GM21619 (cell line): ENCODE data around the gene PDE6H.

Source experiments
- ATAC-seq: cut with Tn5 transposase; IDR thresholded peaks from one replicate; pipeline ENCODE4 v1.9.1; 2021; ENCODE audit not compliant: unreplicated experiment

Gene PDE6H

GRCh38 chr12:14950982-14951746, 21.7 kb upstream of the PDE6H start:
- ATAC-seq = no peak

DNA sequence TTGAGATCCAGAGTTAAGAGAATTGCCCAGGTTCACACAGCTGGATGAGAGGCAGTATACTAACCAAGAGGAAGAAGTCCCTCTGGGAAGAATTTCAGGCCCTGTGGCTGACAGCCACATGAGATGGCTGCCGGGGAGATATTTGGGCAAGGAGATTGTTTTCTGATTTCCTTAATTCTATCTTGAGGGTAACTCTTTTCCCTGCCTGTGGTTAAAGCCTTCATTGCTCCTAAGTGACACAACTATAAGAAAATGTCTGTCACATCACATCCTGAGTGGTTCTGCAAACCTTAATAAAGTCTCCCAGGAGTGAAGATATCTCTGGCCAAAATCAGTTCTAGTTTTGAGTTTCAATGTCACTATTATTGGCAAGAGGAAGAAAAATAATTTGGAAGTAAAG, 21.0 kb upstream of the PDE6H start:
- ATAC-seq = no peak

GRCh38 chr12:14952299-14952921, 20.4 kb upstream of the PDE6H start:
- ATAC-seq = peak; percentile 59

GRCh38 chr12:14953752-14954151, 19.1 kb upstream of the PDE6H start:
- no peak for ATAC-seq

GRCh38 chr12:14954269-14954668, 18.6 kb upstream of the PDE6H start:
- no peak for ATAC-seq

- peak; percentile 29 for ATAC-seq
Observed at GRCh38 chr12:14956024-14956891, 16.6 kb upstream of the PDE6H start.

- no peak for ATAC-seq
Observed at GRCh38 chr12:14956905-14957304, 15.9 kb upstream of the PDE6H start.

DNA sequence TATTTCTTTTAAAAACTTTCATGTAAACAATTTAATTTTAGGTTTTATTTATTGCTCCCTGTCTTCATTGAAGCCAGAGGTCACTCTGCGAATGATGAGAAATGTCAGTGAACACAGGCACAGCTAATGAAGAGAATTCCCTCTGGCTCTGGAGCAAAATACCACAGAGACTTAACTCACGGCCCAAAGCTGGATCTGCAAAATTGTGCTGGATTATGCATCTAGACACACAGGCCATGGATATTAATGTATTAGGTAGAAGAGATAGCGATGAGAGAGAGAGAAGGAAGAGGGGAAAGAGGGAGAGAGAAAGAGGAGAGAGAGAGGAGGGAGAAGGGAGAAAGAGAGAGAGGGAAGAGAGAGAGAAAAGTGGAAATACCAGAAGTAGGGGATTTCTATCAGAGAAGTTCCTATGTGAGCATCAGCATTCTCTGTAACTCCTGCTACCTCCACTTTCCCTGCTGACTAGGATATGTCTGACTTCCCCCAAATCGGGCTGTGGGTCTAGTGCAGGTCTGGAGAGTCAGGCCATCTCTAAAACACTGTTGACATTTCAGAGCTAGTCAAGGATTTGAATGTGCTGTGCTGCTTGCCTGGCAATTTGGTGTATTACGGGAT, 15.2 kb upstream of the PDE6H start:
- no peak for ATAC-seq

GRCh38 chr12:14958361-14959125, 14.3 kb upstream of the PDE6H start:
- no peak for ATAC-seq

- no peak for ATAC-seq
Observed at GRCh38 chr12:14959126-14959440, 13.8 kb upstream of the PDE6H start.

GRCh38 chr12:14959463-14959862, 13.4 kb upstream of the PDE6H start:
- no peak for ATAC-seq

GRCh38 chr12:14959916-14960496, 12.8 kb upstream of the PDE6H start:
- ATAC-seq = no peak

DNA sequence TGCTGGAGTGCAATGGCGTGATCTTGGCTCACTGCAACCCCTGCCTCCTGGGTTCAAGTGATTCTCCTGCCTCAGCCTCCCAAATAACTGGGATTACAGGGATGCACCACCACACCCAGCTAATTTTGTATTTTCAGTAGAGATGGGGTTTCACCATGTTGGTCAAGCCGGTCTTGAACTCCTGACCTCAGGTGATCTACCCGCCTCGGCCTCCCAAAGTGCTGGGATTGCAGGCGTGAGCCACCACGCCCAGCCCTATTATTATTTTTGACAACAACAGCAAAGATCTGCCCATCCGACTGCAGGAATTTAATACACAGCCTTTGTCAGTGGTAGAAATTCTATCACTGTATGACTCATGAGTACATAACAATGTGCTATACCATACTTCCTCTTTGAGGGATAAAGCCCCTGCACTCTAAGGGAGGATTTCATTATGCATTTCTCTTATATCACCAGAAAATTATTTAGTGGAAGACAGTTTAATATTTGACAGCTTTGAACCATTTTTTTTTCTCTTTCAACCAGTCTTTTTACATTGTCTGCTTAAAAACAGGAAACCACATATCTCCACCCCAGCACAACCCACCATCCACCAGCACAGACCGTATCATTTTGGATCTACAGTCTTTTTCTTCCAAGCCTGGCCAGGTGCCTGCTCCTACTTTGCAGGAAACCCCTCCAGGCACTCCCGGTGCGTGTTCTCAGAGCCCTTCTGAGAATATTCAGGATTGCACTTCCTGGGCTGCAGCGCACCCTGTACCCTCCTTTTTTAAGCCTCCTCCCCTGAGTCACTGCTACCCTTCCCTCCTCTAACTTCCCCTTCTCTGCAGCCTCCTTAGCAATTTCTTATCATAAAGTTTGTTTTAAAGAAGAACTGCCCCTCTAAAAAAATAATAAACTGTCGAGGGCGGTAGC, 12.0 kb upstream of the PDE6H start:
- ATAC-seq = peak; percentile 30

- peak; percentile 58 for ATAC-seq
Observed at GRCh38 chr12:14961466-14962152, 11.2 kb upstream of the PDE6H start, which contains the start of gene ARHGDIB. Gene ARHGDIB, minus strand, starts transcription at chr12:14961601. Its CDS starts 10,889 bp downstream, at chr12:14950712.

DNA sequence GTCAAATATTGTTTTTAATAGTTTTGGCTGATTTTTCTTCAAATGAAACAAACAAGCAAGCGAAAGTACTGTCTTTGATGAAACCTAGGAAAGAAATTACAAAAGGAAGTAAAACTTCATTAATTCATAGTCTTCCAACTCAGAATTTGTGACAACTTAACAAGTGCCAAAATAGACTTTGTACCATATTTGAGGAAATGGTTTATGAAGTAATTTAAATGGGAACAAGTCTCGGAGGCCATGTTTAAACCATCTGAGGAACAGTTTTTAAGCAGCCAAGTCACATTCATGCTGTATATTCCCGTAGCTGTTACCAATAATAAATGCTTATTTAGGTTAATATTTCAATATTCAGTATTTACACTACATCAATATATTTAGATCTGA, 10.7 kb upstream of the PDE6H start:
- ATAC-seq = no peak

GRCh38 chr12:14962797-14963196, 10.0 kb upstream of the PDE6H start:
- no peak for ATAC-seq

- no peak for ATAC-seq
Observed at GRCh38 chr12:14963520-14963919, 9.3 kb upstream of the PDE6H start.

DNA sequence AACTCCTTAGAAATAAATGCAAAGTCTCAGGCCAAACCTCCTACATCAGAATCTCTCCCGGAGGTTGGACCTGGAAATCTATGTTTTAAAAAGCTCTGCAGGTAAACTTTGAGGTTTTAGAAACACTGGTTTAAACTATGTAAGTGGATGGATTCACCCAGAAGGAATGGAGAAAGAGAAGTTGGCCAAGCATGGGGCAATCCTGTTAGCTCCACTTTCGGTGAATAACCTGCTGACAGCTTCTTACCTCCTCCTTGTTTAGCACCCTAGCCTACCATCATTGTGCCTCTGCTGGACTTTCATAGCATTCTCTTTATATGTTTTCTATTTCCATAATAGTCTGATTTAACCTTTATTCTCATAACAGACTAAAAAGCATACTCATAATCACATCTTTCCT, 8.4 kb upstream of the PDE6H start:
- ATAC-seq = no peak

- ATAC-seq = no peak
Observed at GRCh38 chr12:14965221-14965620, 7.6 kb upstream of the PDE6H start.
